ENCODE measurements around the gene CYTH3.
"Not testable (repeated sequence)": the region's sequence is repeated elsewhere in the genome, so short reads cannot be mapped to it uniquely, and the experiment has no call there.

Gene CYTH3

DNA sequence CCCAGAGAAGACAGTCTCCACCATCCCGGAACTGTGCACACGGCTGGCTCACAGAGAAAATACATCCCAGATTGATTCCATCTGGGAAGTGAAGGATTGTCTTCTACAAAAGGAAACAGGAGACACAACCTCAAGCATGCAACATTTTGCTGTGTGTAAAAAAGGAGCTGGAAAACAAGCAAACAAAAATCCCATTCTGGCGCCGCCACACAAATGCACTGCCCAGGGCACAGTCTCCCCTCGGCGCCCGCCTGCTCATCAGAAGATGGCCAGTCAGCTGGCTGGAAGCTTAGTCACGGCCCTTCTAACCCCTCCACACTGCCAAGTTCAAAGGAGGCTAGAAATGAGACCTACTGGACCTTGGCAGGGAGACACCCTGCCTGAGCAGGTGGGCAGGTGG lies 14.1 kb upstream of the CYTH3 start:
- H3K27me3 ChIP-seq, result no peaks in the 10 kb centered on the region
- peaks cover 0 to 15% (median 1%) of the 10 kb centered on the region in 4 donors for H3K4me1 ChIP-seq
- no peak overlapping the region for H3K4me3 ChIP-seq
- TF ChIP-seq, protein P1, sequence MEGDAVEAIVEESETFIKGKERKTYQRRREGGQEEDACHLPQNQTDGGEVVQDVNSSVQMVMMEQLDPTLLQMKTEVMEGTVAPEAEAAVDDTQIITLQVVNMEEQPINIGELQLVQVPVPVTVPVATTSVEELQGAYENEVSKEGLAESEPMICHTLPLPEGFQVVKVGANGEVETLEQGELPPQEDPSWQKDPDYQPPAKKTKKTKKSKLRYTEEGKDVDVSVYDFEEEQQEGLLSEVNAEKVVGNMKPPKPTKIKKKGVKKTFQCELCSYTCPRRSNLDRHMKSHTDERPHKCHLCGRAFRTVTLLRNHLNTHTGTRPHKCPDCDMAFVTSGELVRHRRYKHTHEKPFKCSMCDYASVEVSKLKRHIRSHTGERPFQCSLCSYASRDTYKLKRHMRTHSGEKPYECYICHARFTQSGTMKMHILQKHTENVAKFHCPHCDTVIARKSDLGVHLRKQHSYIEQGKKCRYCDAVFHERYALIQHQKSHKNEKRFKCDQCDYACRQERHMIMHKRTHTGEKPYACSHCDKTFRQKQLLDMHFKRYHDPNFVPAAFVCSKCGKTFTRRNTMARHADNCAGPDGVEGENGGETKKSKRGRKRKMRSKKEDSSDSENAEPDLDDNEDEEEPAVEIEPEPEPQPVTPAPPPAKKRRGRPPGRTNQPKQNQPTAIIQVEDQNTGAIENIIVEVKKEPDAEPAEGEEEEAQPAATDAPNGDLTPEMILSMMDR (IDR thresholded peaks at IDR 0.05), result no peak
- H3K9me3 ChIP-seq, result no peaks in the 10 kb centered on the region
- peak in 1 of 2 donors; percentile 40 for DNase-seq
- no peak overlapping the region for H3K27ac ChIP-seq
- no peaks in the 10 kb centered on the region for H3K36me3 ChIP-seq
- intact Hi-C loops (cut with DNase I; ENCODE audit: low total_unique reads), result no loop called here

DNA sequence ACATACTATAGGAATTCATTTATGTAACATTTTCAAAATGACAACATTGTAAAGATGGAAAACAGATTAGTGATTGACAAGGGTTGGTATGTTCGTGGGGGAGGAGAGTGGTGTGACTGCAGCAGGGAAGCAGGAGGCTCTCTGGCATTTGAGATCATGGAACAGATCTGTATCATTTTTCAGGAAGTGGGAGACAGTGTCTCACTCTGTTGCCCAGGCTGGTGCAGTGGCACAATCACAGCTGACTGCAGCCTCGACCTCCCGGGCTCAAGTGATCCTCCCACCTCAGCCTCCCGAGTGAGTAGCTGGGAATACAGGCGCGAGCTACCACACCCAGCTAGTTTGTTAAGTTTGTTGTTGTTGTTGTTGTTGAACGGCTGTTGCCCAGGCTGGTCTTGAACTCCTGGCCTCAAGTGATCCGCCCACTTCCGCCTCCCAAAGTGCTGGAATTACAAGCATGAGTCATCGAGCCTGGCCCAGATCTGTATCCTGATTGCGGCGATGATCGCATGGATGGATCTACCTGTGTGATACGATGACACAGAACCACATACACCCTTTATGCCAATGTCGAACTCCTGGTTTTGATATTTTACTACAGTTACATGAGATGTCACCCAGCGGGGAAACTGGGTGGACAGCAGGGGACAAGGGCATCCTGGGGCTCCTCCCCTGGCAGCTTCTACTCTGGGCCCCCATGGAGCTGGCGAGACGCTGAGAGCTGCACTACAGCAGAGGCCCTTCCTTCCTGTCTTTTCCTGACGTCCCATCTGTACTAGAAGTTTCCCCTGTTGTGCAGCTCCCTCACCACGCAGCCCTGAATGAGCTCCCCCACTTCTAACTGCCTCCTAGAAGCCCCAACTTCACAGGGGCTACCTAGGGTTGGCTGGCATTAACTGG lies 12.3 kb upstream of the CYTH3 start:
- Histone ChIP-seq H3K36me3 (no peaks in the 10 kb centered on the region), H3K27me3 (no peaks in the 10 kb centered on the region), H3K9me3 (no peaks in the 10 kb centered on the region), H3K27ac (no peak overlapping the region), H3K4me1 (peaks cover 0 to 15% (median 1%) of the 10 kb centered on the region in 4 donors), H3K4me3 (no peak overlapping the region)
- DNase-seq, result peak in 1 of 2 donors; percentile 62
- TF ChIP-seq, protein P1 (IDR thresholded peaks at IDR 0.05), result no peak
- intact Hi-C loops (cut with DNase I; ENCODE audit: low total_unique reads), result no loop called here

DNA sequence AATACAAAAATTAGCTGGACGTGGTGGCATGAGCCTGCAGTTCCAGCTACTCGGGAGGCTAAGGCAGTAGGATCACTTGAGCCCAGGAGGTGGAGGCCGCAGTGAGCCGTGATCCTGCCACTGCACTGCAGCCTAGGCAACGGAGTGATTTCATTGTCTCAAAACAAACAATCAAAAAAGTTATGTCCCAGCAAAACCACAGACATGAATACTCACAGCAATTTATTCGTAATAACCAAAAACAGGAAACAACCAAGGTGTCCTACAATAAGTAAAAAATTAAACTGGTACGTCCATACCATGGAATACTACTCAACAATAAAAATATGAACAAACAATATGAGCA lies 11.6 kb upstream of the CYTH3 start:
- Histone ChIP-seq H3K4me3 (no peak overlapping the region), H3K4me1 (peaks cover 0 to 15% (median 1%) of the 10 kb centered on the region in 4 donors), H3K27me3 (no peaks in the 10 kb centered on the region), H3K27ac (no peak overlapping the region), H3K36me3 (no peaks in the 10 kb centered on the region), H3K9me3 (no peaks in the 10 kb centered on the region)
- TF ChIP-seq, protein P1 (IDR thresholded peaks at IDR 0.05), result no peak
- peak in 1 of 2 donors; percentile 25 for DNase-seq
- intact Hi-C loops (cut with DNase I; ENCODE audit: low total_unique reads), result no loop called here

DNA sequence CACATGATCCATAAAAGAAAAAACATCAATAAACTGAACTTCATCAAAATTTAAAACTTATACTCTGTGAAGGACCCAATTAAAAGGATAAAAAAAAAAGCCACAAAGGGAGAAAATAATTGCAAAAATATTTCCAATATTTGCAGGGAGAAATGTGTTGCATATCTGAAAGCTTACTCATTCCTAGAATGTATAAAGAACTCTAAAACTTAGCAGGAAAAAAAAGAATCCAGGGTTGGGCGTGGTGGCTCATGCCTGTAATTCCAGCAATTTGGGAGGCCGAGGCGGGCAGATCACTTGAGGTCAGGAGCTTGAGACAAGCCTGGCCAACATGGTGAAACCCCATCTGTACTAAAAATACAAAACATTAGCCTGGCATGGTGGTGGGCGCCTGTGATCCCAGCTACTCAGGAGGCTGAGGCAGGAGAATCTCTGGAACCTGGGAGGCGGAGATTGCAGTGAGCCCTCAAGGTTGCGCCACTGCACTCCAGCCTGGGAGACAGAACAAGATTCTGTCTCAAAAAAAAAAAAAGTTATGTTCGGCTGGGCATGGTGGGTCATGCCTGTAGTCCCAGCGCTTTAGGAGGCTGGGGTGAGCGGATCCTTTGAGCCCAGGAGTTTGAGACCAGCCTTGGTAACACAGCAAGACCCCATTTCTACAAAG lies 11.1 kb upstream of the CYTH3 start:
- H3K27ac ChIP-seq, result not testable (repeated sequence)

DNA sequence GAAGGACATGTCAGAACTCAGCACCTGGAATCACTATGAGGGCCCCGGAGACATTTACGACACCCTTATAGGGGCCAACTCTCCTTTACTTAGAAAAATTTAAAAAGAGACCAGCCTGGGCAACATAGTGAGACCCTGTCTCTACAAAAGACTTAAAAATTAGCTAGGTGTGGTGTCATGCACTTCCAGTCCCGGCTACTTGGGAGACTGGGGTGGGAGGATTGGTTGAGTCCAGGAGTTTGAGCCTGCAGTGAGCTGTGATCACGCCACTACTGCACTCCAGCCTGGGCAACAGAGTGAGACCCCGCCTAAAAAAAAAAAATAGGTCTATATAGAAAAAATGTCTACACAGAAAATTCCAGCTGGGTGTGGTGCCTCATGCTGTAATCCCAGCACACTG lies 7.5 kb upstream of the CYTH3 start:
- intact Hi-C loops (cut with DNase I; ENCODE audit: low total_unique reads), result no loop called here
- no peak overlapping the region for H3K4me3 ChIP-seq
- peaks cover 0 to 15% (median 1%) of the 10 kb centered on the region in 4 donors for H3K4me1 ChIP-seq
- no peak overlapping the region for H3K27ac ChIP-seq
- H3K36me3 ChIP-seq, result no peaks in the 10 kb centered on the region
- no peaks in the 10 kb centered on the region for H3K27me3 ChIP-seq
- no peaks in the 10 kb centered on the region for H3K9me3 ChIP-seq
- TF ChIP-seq, protein P1 (IDR thresholded peaks at IDR 0.05), result no peak
- no peak for DNase-seq

More for the DNA sequence above, 11.1 kb upstream of the CYTH3 start:
- H3K4me1 ChIP-seq, result peaks cover 0 to 15% (median 1%) of the 10 kb centered on the region in 4 donors
- H3K9me3 ChIP-seq; intact Hi-C loops (cut with DNase I; ENCODE audit: low total_unique reads); H3K4me3 ChIP-seq; H3K27me3 ChIP-seq; H3K36me3 ChIP-seq: not testable (repeated sequence)
- DNase-seq, result peak in 1 of 2 donors; percentile 33

DNA sequence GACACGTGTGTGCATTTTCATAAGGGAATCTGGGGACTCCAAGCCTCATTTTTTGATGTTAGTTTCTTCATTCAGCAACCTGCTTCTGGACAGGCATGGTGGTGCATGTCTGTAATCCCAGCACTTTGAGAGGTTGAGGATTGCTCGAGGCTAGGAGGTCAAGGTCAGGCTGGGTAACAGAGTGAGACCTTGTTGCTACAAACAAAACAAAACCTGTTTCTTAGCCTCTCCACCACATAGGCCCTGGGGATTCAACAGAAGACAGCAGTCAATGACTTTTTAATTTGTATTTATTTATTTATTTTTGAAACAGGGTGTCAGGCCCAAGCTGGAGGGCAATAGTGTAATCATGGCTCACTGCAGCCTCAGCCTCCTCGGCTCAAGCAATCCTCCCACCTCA lies 6.9 kb upstream of the CYTH3 start:
- Histone ChIP-seq H3K36me3 (no peaks in the 10 kb centered on the region), H3K4me3 (no peak overlapping the region), H3K27ac (no peak overlapping the region), H3K9me3 (no peaks in the 10 kb centered on the region), H3K4me1 (peaks cover 0 to 15% (median 1%) of the 10 kb centered on the region in 4 donors), H3K27me3 (no peaks in the 10 kb centered on the region)
- DNase-seq, result no peak
- TF ChIP-seq, protein P1 (IDR thresholded peaks at IDR 0.05), result no peak
- intact Hi-C loops (cut with DNase I; ENCODE audit: low total_unique reads), result no loop called here
